ENCODE measurements around the gene TIMM10B. TPM values are rescaled to one million over a fixed set of nuclear protein-coding genes. Genes with fewer than 3 reads are reported as not detected.

Gene TIMM10B
- polyA plus RNA-seq, 12 donors, result 14.6 to 24.2 (median 20.1) TPM; not detected in 1

- DNase-seq, result no peak
These were observed 22.2 kb upstream of the TIMM10B start for GRCh38 chr11:6459099-6459450.

GRCh38 chr11:6468712-6469495, 12.4 kb upstream of the TIMM10B start:
- peak; percentile 85 for DNase-seq

- DNase-seq, result no peak
These were observed 11.7 kb upstream of the TIMM10B start for GRCh38 chr11:6469599-6469998.

GRCh38 chr11:6472934-6473333, 8.4 kb upstream of the TIMM10B start:
- no peak for DNase-seq

- peak; percentile 88 for DNase-seq
These were observed 7.6 kb upstream of the TIMM10B start, which contains the start of gene TRIM3 for GRCh38 chr11:6473451-6474412. TSS of gene TRIM3 (minus strand) at chr11:6473941. CDS start at chr11:6465695, 8,246 bp downstream.

- DNase-seq, result no peak
These were observed 6.9 kb upstream of the TIMM10B start for GRCh38 chr11:6474413-6474792.

GRCh38 chr11:6474806-6475500, 6.3 kb upstream of the TIMM10B start:
- no peak for DNase-seq

- DNase-seq, result no peak
These were observed 5.4 kb upstream of the TIMM10B start for GRCh38 chr11:6475936-6476335.

GRCh38 chr11:6476571-6476970, 4.7 kb upstream of the TIMM10B start:
- DNase-seq, result no peak

GRCh38 chr11:6480299-6480914, 894 bp upstream of the TIMM10B start:
- DNase-seq, result no peak

GRCh38 chr11:6481924-6482275, 599 bp downstream of the TIMM10B start:
- DNase-seq, result no peak

GRCh38 chr11:6482441-6482840, 1.1 kb downstream of the TIMM10B start:
- no peak for DNase-seq

GRCh38 chr11:6483015-6483414, 1.7 kb downstream of the TIMM10B start:
- no peak for DNase-seq

- no peak for DNase-seq
These were observed 4.4 kb downstream of the TIMM10B start for GRCh38 chr11:6485661-6486060.

- no peak for DNase-seq
These were observed 5.0 kb downstream of the TIMM10B start for GRCh38 chr11:6486256-6486655.

GRCh38 chr11:6486938-6487337, 5.6 kb downstream of the TIMM10B start:
- no peak for DNase-seq

GRCh38 chr11:6488342-6488741, 7.0 kb downstream of the TIMM10B start:
- DNase-seq, result no peak

GRCh38 chr11:6488821-6489220, 7.5 kb downstream of the TIMM10B start:
- no peak for DNase-seq

- DNase-seq, result no peak
These were observed 8.0 kb downstream of the TIMM10B start for GRCh38 chr11:6489306-6489705.

- DNase-seq, result no peak
These were observed 16.0 kb downstream of the TIMM10B start, which contains the start of gene DNHD1 for GRCh38 chr11:6497069-6497839. TSS of gene DNHD1 (plus strand) at chr11:6497280. CDS start at chr11:6498216, 936 bp downstream.

- DNase-seq, result no peak
These were observed 16.8 kb downstream of the TIMM10B start for GRCh38 chr11:6498121-6498520.

Data from muscle of arm (tissue), 12 donors.